ENCODE data around the gene FCER2.

DNA sequence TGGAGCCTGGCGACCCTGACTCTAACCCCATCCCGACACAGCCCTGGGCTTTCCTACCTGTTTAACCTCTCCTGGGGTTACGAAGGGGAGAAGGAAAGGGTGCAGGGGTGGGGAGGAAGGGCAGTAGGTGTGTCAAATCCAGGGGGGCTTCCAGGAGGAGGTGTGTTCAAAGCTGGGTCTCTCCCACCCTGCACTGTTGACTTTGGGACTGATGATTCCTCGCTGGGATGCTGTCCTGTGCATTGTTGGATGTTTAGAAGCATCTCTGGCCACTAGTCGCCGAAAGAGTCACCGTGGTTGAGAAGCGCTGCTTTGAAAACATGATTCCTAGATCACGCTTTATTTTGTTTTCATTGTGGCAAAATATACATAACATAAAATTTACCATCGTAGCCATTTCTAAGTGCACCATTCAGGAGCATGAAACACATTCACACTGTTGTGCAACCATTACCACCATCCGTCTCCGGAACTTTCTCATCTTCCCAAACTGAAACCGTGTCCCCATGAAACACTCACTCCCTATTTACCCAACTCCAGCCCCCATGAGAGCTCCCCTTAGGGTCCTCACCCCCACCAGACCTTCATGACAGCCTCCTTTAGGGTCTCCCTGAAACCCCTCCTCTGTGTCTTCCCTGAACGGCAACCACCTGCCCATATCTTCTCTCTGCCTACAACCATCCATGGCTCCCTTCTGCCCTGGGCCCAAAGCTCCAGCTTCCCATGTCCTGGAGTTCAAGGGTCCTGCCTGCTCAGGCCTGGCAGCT, 4.4 kb upstream of the FCER2 start:
- TF ChIP-seq, protein P1, sequence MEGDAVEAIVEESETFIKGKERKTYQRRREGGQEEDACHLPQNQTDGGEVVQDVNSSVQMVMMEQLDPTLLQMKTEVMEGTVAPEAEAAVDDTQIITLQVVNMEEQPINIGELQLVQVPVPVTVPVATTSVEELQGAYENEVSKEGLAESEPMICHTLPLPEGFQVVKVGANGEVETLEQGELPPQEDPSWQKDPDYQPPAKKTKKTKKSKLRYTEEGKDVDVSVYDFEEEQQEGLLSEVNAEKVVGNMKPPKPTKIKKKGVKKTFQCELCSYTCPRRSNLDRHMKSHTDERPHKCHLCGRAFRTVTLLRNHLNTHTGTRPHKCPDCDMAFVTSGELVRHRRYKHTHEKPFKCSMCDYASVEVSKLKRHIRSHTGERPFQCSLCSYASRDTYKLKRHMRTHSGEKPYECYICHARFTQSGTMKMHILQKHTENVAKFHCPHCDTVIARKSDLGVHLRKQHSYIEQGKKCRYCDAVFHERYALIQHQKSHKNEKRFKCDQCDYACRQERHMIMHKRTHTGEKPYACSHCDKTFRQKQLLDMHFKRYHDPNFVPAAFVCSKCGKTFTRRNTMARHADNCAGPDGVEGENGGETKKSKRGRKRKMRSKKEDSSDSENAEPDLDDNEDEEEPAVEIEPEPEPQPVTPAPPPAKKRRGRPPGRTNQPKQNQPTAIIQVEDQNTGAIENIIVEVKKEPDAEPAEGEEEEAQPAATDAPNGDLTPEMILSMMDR (IDR thresholded peaks at IDR 0.05) = no peak
- TF ChIP-seq POLR2A (IDR thresholded peaks at IDR 0.05) = no peak
